ENCODE measurements around the gene GPR62. TPM values are rescaled to one million over a fixed set of nuclear protein-coding genes. Genes with fewer than 3 reads are reported as not detected.

The GPR62 gene
- total RNA-seq, 1 donor from 2014 or later = not detected

DNA sequence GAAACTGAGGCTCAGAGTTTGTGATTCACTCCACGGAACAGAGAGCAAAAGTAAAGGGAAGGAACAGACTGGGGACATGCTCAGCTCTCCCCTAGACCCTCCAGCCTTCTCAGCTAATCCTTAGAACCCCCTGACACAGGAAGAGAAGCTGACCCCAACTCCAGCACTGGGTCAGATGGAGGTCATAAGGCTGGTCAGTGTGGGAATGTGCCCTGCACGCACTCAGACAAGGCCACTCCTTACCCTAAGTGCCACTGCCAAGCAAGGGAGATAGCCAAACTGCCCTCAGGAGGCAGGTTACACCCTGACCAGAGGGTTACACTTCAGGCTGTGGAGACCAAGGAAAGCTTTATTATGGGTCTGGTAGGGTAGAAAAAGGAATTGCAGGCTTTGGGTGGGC, 39.3 kb downstream of the GPR62 start:
- no peak for DNase-seq

DNA sequence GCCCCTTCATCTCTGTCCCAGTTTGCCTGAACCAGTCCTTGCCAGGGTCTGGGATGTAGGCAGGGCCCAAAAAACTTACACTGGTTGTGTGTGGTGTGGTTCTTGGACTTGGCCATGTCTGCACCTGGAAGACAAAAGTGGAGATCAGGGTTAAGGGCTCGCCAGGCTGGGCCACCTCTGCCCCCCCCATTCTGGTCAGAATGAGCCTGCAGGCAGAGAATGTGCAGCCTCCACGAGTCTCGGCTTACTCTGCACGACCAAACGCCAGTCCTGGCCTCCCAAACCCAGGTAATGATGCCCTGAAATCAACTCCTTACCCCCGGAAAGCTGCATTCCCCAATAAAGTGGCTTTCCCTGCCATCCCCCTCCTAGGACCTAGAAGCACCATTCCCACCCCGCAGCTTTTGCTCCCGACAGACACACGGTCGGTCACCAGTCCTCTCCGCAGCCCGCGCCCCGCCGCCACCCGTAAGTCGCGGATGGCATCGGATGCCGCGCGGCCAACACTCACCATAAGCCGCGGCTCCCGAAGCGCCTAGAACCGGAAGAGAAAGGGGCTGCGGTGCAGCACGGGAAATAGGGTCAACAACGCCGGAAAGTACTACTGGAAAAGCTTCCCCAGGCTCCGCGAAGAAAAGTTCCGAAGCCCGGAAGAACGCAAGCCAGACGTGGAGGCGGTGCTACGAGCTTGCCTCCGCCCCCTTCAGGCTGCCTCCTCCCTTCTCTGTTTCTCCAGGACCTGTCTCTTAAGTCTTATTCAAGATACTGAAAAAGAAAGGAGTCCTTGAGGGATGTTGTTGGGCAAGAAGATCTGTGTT, 40.4 kb downstream of the GPR62 start, which contains the start of gene RPL29:
TSS of gene RPL29 (minus strand) at position 550 of the 818 bp plus-strand sequence. CDS start at position 116, 434 bp downstream.
- peak; percentile 97 for DNase-seq

DNA sequence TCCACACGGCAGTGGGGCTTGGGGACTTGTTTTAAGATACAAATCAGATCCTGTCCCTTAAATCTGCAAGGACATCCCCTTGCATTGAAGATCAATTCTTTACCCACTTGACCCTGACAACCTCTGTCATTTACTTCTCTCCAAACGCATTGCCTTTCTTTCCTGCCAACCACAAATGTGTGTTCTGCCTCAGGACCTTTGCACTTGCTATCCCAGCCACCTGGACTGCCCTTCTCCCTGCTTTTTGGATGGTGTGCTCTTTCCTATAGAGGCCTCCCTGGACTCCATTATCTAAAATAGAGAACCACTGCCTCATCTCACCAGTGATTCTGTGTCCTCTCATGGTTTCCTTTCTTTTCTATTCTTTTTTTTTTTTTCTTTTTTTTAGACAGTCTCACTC, 42.0 kb downstream of the GPR62 start:
- DNase-seq = no peak

DNA sequence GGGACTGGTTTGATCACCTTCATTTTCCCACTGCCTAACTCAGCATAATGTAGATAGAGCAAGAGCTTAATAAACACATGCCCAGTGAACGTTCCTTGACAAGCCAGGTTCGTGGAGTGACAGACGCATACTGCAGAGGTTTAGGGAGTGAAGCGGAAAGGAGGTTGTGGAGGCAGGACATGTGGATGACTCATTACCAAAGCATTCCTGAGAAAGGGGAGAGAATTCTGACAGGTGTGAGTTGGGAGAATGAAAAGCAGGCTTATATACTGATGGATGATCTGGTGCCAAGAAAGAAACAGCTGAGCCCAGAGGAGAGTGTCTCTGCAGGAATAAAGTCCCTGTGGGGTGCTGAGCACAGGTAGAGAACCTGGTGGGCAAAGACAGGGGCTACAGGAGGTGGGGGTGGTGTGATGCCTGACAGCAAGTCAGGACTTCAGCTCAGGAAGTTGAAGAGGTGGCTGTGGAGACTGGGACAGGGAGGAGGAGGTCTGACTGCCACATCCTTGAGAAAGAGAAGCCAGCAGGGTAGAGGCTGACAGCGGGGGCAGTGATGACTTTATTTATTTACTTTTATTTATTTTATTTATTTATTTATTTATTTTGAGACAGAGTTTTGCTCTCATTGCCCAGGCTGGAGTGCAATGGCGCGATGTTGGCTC, 42.9 kb downstream of the GPR62 start:
- DNase-seq = peak; percentile 39

DNA sequence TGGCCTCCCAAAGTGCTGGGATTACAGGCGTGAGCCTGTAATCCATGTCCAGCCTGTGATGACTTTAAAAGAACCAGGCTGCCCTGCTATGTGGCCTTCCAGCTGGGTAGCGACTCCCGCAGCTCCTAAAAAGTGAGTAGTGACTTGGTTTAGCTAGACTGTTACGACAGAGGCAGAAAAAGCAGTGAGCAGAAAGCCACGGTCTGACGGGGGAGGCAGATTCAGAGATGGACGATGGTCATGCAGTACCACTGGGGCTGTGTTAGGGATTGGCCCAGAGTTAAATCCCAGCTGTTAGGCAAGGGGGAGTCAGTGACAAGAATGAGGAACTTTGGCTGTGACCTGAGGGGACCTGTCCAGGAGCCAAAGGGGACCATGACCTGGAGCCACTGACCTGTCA, 43.6 kb downstream of the GPR62 start:
- no peak for DNase-seq

DNA sequence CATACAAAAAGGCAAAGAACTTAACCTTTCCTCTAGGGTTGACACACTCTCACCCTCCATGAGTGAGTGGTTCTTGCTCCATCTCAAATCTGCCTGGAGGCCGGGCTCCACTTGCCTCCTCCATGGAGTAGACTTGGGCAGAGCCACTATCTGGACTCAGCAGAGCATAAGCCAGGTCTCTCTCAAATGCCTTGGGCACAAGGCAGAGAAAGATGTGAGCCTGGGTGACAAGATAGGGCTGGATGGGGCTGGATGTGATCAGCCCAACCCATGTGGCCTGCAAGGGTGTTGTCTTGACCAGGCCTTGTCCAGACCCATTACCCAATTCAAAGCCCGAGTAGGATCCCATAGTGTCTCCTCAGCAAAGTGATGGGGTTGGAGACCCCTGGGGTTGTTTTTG, 44.7 kb downstream of the GPR62 start:
- no peak for DNase-seq

DNA sequence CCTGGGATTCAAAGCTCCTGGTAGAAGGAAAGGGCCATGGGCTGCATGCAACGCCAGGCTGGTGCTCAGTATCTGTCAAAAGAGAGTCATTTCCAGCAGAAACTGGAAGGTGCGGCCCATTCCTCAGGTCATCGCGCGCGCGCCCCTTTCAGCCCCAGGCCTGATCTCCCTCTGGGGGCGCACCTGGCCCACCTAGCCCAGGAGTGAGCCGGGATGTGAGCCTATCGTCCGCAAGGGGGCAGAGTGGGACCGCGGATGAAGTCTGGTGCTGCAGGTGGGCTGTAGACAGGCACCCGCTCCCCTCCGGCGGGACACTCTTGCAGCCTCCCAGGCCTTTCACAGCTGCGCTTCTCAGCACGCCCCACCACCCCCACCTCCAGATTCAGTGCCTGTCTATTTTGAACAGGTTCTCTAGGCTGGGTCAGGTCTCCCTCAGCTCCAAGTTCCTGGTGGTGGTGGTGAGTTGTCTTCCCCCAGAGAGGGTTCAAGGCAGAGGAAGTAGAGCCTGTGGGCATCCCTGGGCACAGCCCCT, 46.3 kb downstream of the GPR62 start:
- peak; percentile 86 for DNase-seq

DNA sequence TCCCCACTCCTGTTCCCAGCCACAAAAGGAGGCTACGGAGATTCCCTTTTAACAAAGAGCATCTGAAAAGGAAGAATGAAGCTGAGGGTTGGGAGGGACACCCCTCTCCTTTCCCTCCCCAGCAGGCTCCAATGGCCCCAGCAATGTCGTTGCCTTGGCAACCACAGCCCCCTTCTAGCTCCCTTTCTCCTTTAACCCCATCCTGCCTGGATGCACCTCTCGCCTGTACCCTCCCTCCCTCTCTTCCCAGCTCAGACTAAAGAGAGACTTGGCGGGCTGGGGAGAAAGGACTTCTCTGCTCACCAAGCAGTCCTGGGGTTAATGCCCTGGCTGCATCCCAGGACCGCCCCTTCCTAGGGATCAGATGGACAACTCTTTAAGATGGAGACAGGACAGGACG, 47.6 kb downstream of the GPR62 start:
- no peak for DNase-seq

DNA sequence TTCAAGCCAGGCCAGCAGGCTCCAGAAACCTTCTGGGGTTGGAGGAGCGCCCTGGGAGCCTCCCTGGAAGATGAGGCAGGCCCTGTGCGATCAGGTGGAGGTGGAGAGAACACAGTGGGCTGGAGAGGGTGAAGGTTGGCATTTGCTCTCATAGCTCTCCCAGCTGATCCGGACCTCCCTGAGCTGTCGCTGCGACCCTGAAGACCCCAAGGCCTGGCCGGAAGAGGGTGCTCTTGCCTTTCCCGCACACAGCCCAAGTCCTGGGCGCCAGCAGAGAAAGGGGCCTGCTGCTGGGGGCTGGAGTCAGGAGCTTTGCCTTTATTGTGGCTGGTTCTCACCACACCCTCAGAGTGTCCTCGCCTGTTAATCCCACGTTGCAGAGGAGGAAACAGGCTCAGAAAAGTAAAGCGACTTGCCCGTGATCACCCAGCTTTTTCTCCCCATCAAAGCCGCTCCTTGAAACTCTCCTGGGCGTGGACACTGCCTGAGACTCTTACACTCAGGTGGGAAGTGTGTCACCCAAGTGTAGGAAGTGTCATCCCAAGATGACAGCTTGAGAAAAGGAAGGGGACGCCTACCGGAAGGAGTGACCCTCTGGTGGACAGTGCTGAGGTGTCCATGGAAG, 49.1 kb downstream of the GPR62 start:
- peak; percentile 61 for DNase-seq

DNA sequence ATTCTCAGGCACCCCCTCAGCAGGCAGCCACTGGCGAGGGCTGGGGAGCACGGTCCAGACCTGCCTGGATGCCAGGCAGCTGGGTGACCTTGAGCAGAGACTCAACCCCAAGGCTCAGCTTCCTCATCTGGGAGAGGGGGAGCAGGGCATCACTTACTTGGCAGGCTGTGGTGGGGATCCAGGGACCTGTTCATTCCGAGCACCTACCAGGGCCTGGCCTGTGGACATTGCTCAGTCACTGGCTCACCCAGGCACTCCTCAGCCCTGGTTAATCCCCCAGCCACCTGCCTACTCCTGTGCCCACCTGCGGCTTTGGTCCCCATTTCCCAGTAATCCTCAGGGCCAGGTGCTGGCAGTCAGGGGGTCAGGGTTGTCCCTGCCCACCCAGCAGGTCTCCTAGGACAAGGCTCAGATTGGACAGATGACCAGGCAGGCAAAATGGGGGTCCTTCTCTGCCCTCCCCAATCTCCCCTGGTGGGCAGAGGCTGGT, 49.8 kb downstream of the GPR62 start:
- DNase-seq = no peak

DNA sequence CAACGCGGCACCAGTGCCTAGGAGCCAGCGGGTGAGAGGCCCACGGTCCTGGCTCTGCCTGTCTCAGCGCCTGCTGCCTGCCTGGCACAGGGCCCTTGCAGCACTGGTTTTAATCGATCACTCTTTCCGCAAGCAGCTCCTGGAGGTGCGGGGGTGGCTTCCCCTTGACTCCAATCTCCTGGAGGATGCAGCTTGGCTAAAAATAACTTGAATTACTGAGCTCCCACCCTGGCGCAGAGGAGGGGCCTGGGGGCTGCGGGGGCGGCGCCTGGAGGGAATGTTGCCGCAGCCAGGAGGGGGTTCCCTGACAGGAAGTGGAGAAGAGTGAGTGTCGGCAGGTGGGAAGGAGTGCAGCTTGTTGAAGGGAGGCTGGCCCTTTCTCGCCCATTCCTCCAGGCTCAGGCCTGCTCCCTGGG, 50.4 kb downstream of the GPR62 start:
- peak; percentile 76 for DNase-seq

DNA sequence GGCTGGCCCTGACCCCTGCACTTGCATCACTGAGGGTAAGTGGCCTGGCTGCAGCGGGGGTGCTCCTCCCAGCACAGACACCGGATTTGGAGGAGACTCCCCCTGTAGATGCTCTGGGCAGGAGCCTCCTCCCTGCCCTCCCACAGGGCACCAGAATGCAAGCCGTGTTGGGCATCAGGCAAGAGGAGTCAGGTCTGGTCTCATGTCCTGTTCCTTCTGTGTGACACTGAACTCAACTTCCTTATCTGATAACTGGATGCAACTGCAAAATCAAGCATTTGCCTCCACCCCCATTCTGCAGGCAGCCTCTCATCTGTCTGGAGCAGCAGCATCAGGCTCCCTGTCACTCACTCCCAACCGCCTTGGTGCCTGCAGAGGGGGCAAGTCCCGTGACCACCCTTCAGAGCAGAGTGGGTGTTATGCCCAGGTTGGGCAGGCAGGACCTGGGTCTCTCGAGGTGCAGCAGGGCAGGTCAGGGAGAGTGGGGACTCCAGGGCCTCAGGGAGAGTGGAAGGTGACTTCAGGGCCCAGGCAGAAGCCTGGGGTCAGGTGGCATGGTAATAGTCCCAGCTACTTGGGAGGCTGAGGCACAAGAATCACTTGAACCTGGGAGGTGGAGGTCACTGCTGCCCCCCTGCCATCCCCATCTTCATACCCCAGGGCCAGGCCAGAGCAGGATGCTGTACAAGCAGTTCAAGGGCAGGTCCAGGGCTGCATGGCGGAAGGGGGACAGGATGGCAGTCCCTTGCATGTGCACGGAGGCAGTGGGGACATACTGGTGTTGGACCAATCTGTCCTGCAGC, 51.0 kb downstream of the GPR62 start:
- DNase-seq = no peak

DNA sequence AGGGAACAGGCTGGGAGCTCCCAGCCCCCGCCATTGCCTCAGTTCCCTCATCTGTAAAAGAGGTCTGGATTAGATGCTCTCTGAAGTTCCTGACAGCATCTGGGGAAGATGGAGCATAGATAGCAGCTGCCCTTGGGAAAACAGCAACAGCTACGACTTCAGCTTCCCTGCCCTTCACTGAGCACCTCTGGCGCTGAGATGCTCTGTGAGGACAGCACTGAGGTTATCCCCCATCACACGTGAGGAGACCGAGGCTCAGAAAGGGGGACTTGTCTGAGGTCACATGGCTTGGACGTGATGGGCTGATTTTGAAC, 51.6 kb downstream of the GPR62 start:
- no peak for DNase-seq

Other genes with a start within 250 kb of the GPR62 start
- under 0.01 TPM in 1 of 2 replicates, not detected in the other for gene GRM2, start 248.3 kb upstream of the GPR62 start, total RNA-seq
- gene IQCF6, start 176.1 kb upstream of the GPR62 start, total RNA-seq = not detected in 2 replicates
- not detected in 2 replicates for gene IQCF2, start 93.8 kb upstream of the GPR62 start, total RNA-seq
- not detected in 2 replicates for gene IQCF5, start 79.8 kb upstream of the GPR62 start, total RNA-seq
- gene IQCF1, start 52.0 kb upstream of the GPR62 start, total RNA-seq = not detected in 2 replicates
- gene RRP9, start 13.5 kb upstream of the GPR62 start, total RNA-seq = 18.7 and 22.2 TPM in 2 replicates
- 9.9 and 17.9 TPM in 2 replicates for gene PARP3, start 13.0 kb upstream of the GPR62 start, total RNA-seq
- gene PCBP4, start 12.1 kb downstream of the GPR62 start, total RNA-seq = 26.2 and 31.3 TPM in 2 replicates
- 16.8 and 18.7 TPM in 2 replicates for gene ABHD14B, start 18.7 kb downstream of the GPR62 start, total RNA-seq
- gene ABHD14A, start 19.7 kb downstream of the GPR62 start, total RNA-seq = 5.4 and 6.9 TPM in 2 replicates
- 20.6 and 22.6 TPM in 2 replicates for gene ACY1, start 28.2 kb downstream of the GPR62 start, total RNA-seq
- gene RPL29, start 40.5 kb downstream of the GPR62 start, total RNA-seq = 784 and 1,399 TPM in 2 replicates
- gene DUSP7, start 101.2 kb downstream of the GPR62 start, total RNA-seq = 8.0 and 10.8 TPM in 2 replicates
- gene POC1A, start 199.0 kb downstream of the GPR62 start, total RNA-seq = 3.7 and 17.6 TPM in 2 replicates
- gene ALAS1, start 242.8 kb downstream of the GPR62 start, total RNA-seq = 41.0 and 51.7 TPM in 2 replicates